ENCODE data around the gene HOXA9.

The HOXA9 gene

DNA sequence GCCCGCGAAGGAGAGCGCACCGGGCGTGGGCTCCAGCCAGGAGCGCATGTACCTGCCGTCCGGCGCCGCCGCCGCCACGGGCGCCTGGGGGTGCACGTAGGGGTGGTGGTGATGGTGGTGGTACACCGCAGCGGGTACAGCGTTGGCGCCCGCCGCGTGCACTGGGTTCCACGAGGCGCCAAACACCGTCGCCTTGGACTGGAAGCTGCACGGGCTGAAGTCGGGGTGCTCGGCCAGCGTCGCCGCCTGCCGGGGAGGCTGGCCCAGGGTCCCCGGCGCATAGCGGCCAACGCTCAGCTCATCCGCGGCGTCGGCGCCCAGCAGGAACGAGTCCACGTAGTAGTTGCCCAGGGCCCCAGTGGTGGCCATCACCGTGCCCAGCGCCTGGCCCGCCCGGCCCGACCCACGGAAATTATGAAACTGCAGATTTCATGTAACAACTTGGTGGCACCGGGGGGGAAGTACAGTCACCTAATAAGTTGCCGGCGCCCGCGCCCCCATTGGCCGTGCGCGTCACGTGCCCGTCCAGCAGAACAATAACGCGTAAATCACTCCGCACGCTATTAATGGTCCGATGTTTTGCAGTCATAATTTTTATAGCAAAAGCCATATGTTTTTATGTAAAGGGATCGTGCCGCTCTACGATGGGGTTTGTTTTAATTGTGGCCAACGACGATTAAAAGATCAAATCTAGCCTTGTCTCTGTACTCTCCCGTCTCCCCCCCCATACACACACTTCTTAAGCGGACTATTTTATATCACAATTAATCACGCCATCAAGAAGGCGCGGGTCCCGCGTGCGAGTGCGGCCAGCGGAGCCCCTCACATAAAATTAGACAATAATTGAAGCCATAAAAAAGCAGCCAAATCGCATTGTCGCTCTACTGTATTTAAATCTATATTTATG, at the start of gene HOXA9:
Gene HOXA9 (minus strand): TSS at position 449 of the 907 bp plus-strand sequence. CDS start 80 bp downstream, at position 369.
- H3K4me3 ChIP-seq (ENCODE audit: low read length) = no peak within 1 kb of the TSS
- no peak for DNase-seq (ENCODE audit: low read depth)
- TF ChIP-seq, protein P1, sequence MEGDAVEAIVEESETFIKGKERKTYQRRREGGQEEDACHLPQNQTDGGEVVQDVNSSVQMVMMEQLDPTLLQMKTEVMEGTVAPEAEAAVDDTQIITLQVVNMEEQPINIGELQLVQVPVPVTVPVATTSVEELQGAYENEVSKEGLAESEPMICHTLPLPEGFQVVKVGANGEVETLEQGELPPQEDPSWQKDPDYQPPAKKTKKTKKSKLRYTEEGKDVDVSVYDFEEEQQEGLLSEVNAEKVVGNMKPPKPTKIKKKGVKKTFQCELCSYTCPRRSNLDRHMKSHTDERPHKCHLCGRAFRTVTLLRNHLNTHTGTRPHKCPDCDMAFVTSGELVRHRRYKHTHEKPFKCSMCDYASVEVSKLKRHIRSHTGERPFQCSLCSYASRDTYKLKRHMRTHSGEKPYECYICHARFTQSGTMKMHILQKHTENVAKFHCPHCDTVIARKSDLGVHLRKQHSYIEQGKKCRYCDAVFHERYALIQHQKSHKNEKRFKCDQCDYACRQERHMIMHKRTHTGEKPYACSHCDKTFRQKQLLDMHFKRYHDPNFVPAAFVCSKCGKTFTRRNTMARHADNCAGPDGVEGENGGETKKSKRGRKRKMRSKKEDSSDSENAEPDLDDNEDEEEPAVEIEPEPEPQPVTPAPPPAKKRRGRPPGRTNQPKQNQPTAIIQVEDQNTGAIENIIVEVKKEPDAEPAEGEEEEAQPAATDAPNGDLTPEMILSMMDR (conservative IDR thresholded peaks at IDR 0.05; ENCODE audit: low read depth, low read length) = no peak

DNA sequence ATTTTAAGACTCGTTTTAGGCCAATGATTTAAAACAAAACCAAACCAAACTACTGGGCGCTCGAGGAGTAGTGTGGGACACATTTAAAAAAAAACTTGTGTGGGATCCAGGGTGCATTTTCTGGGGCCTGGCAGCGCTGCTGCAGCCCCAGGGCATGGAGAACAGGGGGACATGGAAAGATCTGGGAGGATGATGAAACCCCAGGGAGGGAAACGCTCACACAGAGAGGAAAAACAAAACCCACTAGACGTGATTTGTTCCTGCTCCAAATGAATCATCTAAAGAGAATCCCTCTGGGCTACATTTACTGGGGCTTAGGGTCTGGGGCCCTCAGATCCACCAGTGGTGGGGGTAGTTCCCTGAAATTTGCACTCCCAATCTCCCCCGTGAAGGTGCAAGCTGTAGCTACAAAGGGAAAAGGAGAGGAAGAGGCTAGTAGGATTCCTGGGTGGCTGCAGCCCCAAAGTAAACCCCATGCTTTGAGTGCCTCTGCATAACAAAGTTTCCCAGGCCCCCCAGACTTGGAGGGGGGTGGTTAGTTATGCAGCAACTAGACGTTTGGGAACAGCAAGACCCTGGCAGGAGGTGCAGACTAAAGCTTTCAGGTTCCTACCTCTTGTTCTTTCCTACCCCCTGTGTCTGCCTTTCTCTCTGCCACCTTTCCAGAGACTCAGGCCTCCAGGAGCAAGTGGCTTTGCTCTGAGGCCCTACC, 49.1 kb upstream of the HOXA9 start:
- H3K4me3 ChIP-seq (ENCODE audit: low read length) = no peak overlapping the region
- TF ChIP-seq, protein P1 (conservative IDR thresholded peaks at IDR 0.05; ENCODE audit: low read depth, low read length) = no peak
- no peak for DNase-seq (ENCODE audit: low read depth)

DNA sequence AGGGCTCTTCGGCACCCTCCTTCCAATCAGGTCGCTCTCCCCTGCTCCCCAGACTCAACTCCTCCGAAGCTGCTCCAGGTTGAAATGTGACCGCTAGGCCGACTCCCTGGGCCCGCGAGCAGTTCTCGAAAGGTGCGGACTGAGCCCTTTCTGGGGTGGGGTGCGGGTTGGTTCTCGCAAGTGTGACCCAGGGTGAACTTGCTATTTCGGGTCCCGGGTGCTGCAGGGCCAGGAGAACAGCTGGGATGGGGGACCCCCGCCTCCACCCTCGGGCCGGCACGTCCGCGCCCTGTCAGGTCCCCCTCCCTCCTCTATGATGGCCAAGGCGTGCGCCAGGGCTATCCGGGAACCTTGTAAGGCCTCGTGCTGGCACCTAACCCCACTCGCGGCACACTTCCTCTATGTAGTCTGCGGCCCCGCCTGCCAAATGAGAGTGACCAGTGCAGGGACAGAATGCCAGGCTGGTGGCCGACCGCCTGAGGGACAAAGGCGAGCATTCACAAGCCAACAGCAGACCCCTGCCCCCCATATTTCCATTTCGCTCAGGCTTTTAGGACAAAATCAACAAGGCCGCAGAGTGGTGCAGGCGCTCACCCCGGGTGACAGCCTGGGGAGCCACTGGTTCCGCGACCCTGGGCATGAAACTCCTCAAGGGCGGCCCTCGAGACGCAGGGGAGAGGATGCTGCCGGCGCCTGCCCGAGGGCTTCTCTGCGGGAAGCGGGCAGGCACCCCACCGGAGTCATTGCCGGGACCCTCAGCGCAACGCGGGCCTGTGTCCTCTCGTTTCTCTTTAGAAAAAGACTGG, 48.3 kb upstream of the HOXA9 start:
- no peak overlapping the region for H3K4me3 ChIP-seq (ENCODE audit: low read length)
- TF ChIP-seq, protein P1 (conservative IDR thresholded peaks at IDR 0.05; ENCODE audit: low read depth, low read length) = no peak
- DNase-seq (ENCODE audit: low read depth) = no peak

DNA sequence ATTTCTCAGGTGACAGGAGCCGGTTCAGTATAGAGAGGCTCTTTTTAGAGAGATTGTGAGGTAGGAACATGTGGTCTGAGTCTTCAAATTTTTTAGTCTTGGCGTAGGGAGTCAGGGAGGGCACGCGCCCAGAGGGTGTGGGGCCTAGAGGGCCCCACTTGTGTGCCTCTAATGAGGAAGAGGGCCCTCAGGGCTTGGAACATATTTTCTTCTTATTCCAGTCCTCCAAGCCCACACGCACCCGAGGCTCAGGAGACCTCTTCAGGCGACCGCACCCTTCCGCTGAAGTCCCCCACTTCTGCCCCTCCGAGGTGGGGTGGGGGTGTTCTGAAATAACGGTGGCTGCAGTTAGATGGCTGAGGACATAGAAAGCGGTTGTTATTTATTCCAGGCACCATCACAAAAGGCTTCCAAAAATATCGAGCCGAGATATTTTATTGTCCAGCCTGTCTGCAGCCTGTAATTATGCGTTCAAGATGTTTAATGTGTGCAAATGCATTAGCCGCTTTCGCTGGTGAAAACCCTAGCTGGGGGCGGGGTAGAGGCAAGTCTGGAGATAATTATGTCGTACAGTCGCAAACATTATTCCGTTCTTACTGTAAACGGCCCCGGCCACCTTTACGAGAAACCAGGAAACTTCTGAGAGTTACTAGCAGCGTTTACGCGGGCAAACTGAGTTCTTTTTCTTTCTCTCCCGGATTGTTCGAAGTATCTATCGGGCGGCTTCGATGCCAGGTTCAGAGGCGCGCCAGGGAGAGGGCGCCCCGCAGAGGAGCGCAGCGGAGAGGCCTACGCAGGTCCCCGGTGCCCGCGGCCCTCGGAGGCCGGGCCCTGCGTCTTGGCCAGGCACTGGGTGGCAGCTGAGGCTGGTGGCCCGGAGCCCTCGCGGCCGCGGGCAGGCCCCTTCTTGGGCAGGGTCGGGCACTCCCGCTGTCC, 47.4 kb upstream of the HOXA9 start:
- no peak for DNase-seq (ENCODE audit: low read depth)
- no peak overlapping the region for H3K4me3 ChIP-seq (ENCODE audit: low read length)
- TF ChIP-seq, protein P1 (conservative IDR thresholded peaks at IDR 0.05; ENCODE audit: low read depth, low read length) = no peak

DNA sequence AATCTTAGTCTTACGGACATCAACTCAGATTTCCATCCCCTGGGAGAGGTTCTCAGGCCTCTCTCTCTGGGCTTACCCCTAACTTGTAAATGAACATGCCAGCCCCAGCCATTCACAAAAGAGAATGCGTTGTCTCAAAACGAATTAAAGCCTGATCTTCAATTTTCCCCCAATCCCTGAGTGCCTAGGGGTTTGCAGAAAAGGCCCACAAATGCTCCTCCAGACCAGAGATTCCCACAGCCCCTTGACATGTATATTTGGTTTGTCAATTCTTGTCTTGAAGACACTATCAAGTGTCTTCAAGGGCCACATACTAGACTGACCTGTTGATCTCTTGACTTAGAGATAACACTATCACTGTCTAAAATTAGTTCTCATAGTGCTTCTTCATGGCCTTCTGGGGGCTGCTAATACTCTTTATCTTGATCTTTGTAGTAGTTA, 46.4 kb upstream of the HOXA9 start:
- TF ChIP-seq, protein P1 (conservative IDR thresholded peaks at IDR 0.05; ENCODE audit: low read depth, low read length) = no peak
- no peak overlapping the region for H3K4me3 ChIP-seq (ENCODE audit: low read length)
- no peak for DNase-seq (ENCODE audit: low read depth)

DNA sequence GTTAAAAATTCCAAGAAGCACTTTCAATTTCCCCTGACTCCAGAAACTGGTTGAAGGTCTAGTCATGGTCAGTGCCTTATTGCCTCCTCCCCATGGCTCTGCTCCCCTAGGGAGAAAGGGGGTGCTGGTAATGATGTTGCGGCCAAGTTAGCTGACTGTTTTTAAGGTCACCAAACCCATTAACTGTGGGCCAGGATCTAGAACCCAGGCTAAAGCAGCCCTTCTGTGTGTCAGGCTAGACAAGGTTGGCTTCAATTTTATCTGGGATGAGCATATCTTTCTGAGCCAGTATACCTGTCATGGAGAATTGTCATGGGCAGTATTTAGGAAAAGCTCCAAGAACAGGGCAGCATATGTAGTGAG, 45.7 kb upstream of the HOXA9 start:
- DNase-seq (ENCODE audit: low read depth) = no peak
- H3K4me3 ChIP-seq (ENCODE audit: low read length) = no peak overlapping the region
- TF ChIP-seq, protein P1 (conservative IDR thresholded peaks at IDR 0.05; ENCODE audit: low read depth, low read length) = no peak
